Activated CD4-positive, alpha-beta T cell treated with anti-CD3 and anti-CD28 coated beads, Interleukin-2, amount 50 U/mL, for 48 hours (primary cell): Measurements from ENCODE around the gene NEU2.

Source experiments
- DNase-seq, 2 experiments: peaks; one replicate each; pipeline ENCODE4 v3.0.0-alpha.2; 2020

The NEU2 gene

DNA sequence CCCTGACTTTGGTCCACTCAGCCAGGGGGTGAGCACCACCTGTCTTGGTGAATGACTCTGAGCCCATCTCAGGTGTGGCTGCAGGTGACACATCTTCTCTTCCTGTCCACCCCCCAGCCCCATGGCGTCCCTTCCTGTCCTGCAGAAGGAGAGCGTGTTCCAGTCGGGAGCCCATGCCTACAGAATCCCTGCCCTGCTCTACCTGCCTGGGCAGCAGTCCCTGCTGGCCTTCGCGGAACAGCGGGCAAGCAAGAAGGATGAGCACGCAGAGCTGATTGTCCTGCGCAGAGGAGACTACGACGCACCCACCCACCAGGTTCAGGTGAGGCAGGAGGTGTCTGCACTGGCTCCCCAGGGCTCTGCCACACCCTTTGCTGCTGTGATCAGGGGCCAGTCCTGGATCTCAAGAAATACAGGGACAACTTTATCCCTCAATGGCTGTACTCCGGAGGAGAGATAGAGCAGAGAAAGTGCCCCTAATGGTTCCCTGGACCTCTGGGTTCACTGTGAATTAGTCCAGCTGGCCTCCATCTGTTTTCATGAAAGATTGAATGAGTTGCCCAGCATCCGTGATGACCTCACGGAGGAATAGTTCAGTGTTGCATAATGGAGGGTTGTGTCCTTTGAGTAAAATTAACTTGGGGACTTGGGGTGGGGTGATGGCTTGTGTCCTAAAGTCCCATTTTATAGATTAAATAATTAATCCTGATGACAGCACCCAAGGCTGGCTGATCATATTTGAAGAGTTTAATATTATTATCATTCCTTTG is at the start of gene NEU2:
TSS of gene NEU2 (plus strand) at position 122 of the 770 bp plus-strand sequence. CDS start at position 122, 0 bp downstream.
- DNase-seq = no peak

DNA sequence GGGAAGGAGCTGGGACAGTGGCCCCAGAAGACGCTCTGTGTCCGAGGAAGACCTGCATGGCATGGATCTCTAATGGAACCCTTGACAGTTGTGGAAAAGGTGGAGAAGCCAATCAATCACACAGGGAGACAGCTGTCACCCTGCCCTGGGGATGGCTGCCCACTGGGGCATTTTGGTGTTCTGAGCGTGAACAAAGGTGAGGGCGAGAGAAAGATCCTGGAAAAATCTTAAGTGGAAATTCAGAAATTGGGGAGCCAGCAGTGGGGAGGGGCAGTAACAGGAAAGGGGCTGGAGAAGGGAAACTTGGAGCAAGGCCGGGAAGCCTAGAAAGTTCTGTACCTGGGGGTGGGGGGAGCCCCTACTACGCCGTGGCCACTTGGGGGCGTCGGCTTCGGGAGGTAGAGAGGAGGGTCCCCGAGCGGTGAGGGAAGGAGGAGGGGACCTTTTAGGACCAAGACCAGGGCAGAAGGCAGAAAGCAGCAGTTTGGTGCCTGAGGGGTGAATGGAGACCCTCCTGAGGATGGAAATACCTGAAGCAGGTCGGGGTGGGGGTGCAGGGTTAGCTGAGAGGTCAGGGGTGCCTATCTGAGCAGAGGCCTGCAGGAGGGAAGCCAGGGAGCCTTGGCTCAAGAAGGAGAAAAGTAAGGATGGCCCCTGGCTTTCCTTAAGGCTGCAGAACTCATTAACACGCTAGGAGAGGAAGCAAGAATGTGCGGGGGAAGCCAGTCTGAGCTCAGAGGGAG is 49.4 kb upstream of the NEU2 start:
- no peak for DNase-seq

DNA sequence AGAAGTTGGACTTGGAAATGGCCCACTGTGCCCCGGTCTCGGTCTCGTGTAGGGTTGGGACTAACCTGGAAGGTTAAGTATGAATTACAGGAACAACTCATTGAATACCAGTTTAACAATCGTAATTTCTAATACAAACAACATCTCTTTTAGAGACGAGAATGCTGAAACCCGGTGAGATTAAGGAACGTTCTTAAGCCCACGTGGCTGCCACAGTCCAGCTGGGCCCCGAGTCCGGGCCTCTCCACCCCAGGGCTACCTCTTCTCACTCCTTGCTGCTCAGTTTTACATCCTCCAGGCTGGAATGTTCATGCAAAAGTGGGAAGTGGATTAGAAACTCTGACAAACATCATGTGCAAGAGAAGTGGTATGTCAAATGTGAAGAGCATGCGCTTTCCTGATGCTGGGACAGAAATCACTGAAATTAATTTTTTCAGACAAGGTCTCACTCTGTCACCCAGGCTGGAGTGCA is 48.8 kb upstream of the NEU2 start:
- DNase-seq = no peak

DNA sequence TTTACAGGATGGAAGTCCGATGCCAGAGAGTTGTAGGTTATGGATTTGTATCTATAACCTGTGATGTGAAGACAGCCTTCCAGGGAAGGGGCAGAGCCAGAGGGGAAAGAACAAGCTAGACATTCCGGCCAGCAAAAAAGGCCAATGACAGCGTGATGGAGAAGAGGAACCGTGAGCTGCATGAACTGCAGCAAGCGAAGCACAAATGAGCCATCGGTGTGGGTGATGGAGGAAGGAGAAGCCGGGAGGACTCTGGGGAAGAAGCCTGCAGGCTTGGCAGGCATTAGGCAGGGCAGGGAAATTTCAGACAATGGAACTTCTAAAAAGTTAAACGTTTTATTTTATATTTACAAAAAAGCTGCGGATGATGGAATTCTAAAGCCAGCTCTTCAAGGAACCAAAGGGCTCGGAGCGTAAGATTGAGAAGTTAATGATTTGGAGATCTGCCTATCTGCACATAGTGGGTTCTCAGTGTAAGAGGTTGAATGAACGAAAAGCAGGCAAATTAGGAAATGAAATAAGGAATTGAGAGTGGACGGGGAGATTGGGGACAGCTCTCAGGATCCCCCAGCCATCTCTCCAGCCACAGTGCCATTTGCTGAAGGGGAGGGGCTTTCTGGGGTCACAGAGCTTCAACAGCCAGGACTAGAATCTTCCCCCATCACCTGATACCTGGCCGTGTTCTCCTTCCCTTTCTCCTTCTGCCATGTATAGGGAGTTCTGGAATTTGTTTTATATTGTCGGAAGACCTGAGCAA is 47.8 kb upstream of the NEU2 start:
- DNase-seq = no peak

DNA sequence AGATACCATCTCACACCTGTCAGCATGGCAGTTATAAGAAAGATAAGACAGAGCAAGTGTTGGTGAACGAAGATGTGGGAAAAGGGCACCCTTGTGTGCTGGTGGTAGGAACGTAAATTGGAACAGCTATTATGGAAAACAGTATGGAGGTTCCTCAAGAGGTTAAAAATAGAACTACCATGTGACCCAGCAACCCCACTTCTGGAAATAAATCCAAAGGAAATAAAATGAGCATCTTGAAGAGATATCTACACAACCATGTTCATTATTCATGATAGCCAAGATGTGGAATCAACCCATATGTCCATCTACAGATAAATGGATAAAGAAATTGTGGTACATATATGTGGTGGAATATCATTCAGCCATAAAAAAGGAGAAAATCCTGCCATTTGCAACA is 46.3 kb upstream of the NEU2 start:
- no peak for DNase-seq

DNA sequence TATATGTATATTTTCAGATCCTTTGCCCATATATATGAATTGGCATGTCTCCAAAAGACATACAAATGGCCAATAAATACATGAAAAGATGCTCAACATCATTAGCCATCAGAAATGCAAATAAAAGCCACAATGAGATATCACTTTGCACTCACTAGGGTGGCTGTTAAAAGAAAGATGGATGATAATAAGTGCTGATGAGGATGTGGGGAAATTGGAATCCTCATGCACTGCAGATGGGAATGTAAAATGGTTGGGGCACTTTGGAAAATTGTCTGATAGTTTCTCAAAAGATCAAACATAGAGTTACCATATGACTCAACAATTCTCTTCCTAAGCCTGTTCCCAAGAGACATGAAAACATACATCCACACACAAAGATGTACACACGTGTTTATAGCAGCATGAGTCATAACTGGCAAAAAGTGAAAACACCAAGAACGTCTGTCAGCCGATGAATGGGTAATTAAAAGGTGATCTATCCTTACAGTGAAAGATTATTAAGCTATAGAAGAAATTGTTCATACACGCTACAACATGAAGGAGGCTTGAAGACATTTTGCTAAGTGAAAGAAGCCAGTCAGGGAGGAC is 39.1 kb upstream of the NEU2 start:
- no peak for DNase-seq

DNA sequence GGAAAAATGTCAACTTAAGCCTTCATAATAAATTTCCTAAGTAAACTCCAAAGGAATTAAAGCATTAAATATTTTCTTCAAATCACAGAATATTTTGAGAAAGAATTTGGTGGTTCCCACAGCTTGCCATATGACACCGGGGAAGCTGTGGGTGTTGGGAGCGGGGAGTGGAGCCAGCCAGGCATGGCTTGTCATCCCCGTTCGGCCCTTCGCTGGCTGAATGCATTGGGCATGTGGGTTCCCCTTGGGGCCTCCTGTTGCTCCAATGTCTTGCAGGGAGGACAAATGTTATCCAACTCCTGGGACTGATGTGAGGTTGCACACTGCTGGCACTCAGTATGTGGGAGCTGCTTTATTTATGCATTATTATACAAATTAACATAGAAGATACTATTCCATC is 38.0 kb upstream of the NEU2 start:
- DNase-seq = no peak

DNA sequence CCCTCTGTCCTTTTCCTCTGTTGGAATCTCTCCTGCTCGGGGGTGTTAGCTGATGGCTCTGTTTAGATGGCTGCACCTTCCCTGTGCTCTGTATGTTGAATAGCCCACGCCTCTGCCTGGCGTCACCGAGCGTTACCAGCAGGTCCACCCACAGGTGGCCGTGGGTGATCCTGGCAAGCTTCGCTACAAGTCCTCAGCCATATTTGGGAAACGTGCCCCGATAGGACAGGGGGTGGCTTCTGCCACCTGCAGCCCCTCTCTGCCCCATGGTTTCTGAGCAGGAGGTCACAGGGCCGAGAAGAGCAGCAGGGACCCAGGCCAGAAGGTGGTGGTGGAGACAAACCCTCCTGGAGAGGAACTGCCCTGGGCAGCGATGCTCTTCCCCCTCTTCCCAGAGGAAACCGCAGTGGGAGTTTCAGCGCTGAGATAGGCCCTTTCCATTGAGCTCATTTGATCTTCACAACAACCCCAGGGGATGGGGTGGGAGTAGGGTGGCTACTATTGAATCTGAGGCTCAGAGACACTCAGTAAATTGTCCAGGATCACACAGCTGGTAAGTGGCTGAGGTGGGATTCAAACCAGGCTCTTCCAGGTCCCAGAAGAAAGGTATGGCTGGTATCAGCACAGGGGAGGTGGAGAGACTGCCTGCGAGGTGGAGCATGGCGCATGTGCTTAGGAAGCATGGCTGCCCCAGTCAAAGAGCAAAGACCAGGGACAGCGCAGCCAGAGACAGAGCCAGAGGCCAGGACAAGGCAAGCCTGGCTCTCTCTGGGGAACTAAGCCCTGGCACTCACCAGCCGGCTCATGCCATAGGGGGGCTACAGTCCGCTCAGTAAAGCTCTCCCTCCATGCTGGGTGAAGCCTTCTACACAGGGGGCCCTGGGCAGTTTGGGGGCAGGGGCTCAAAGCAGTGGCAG is 34.5 kb upstream of the NEU2 start:
- DNase-seq = no peak

DNA sequence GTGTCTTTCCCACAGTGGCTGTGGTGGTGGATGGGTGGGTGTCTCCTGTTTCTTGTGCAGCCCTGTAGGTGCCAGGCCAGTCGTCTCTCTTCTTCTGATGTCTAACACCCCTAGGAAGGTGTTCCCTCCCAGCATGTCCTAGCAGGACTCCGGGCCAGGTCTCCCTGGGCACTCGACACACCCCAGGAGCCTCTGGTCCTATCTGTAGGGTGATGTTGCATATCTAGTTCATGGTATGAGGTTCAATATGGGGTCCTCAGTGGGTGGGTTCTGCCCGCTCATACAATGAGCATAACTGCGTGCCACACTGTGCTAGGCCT is 33.8 kb upstream of the NEU2 start:
- no peak for DNase-seq

DNA sequence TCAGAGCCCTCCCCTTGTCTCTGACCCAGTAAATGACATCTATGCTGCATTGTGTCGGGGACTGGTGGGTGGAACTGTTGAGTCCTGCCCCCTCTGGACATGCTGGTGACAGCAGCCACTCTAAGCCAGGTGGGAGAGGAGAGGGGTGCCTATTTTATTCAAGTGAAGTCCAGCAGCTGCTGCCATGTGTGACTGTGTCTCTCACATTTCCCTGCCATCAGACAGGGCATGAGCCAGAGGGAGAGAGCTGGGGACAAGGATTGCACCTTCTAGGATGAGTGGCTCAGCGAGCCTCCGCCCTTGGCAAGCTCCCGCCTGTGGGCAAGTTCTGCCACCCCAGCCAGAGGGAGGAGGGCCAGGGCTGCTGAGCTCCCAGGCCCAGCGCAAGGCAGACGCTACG is 33.1 kb upstream of the NEU2 start:
- no peak for DNase-seq

DNA sequence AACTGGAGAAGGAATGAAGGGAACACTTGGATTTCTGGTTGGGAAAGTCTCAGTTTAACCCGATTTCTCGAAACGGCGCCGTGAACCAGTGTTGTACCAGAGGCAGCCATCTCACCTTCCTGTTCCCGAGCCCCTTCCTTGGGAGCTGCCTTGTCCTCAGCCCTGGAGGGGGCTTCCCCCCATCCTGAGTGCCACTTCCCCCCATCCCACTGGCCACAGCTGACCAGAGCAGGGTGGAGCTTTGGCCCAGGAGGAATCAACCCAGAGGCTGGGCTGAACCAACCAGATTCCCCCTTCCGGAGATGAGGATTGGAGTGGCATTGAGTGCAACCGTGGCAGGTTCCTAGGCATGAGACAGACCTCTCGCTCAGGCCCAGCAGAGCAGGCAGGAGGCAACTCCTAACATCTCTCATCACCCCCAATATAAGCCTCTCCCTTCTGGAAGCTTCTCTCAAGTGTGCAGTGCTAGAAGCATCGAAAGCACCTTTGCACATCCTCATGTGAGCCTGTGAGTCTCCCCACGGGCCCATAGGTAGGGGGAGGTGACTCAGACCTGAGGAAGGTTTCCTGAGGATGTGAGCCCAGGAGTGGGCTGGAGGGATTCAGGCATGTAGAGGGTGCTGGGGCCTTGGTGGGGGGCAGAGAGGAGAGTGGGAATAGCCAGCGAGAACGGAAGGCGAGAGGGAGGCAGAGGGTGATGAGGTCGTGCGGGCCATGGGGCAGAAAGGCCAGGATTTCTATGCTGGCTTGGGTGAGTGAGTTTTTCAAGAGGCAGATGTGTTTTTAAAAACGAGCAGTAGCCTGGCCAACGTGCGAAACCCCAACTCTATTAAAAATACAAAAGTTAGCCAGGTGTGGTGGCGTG is 31.4 kb upstream of the NEU2 start:
- no peak for DNase-seq

DNA sequence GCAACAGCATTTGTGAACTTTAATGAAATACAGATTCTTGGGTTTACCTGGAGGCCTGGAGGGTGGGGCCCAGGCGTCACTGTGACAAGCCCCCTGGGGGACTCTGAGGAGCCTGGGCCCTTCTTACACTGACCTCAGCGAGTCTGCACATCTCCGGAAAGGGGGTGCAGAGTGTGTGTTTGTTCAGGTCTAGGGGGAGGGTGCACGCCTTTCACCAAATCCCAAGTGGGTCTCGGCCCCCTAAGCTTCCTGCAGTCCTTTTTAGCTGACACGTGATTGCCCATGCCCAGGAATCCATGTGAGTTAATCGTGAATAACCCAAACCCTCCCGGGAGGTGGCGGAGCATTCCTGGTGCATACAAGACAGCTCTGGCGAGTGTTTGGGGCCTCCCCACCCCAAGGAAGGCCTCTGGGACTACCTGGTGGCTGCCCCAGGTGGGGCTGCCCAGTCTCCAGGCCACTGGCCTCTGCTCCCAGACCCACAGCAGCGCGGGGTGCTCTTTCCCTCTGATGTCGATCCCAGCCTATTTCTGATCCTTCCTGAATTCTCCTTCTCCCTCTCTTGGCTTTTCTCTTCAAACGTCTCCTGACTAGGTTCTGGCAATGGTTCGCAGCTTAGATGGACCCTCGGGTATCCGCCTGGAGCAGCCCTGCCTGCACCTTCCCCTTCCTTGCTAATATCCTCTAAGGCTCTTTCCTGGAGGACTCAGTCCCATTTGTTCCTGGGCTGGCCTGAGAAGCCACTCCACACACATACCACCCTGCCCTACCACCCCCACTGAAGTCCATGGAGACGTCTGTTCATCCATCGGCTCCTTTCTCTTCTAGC is 29.4 kb upstream of the NEU2 start:
- DNase-seq = no peak

DNA sequence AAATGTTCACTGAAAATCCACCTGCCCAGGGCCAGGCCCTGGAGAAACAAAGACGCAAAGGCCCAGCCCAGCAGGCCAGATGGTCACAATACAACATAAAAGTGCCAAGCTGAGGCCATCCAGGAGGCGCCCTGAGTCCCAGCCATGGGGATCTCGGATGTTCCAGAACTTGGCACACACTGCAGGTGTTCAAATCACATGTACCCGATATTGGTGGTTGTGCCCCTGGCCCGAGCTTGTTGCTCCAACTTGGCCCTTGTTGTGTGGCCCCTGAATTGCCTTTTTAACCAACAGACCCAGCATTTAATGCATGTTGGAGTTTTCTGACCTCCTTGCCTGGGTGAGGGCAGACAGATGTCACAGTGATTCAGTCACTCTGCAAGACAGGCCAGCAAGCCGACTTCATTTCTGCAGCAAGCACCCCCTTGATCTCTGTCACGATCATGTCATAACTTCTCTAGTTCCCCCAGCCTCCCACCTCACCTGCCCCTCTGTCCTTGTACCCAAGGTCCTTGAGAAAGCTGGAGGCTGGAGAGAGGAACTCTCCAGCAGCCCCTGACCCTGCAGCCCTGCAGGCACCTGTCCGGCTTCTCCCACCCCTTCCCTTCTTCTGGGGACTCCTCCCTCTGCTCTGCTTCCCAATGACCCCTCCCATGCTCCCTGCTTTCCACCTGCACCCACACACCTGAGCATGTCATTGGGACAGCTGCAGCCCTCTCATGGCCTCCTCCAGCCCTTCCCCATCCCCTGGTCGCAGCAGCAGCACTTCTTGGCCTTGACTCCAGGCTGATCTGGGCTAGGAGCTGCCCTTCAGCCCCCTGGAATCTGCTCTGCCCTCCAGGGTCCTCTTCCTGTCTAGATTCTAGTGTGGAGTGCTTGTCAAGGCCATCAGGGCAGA is 28.6 kb upstream of the NEU2 start:
- DNase-seq = no peak

DNA sequence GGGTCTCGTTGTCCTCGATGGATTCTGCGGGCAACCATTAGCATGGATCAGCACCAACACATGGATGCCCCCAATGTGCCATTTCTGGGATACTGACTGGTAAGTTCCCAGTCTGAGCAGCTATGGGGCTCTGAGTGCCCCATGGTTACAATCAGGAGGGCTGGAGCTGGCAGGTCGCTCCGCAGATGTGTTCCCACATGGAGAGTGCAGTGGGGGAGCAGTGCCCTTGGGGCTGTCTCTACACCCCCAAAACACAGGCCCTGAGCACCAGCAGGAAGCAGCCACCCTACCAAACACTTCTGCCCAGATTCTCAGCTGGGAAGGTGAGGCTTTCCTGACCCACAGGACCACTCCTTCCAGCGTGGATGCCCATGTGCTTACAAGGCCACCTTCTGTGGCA is 27.4 kb upstream of the NEU2 start:
- no peak for DNase-seq

DNA sequence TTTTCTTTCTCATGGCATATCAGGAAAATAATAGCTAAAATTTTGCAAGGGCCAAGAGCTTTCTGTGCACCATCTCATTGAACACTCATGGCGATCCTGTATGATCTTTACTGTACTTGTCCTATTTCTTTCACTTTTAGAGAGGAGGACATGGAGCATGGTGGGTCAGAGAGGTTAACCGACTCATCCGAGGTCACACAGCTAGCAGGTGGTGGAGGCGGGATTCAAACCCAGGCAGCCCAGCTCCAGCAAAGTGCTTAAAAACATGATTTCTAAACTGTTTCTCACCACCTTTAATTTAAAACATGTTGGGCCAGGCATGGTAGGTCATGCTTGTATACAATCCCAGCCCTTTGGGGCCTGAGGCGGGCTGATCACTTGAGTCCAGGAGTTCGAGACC is 25.8 kb upstream of the NEU2 start:
- DNase-seq = no peak

DNA sequence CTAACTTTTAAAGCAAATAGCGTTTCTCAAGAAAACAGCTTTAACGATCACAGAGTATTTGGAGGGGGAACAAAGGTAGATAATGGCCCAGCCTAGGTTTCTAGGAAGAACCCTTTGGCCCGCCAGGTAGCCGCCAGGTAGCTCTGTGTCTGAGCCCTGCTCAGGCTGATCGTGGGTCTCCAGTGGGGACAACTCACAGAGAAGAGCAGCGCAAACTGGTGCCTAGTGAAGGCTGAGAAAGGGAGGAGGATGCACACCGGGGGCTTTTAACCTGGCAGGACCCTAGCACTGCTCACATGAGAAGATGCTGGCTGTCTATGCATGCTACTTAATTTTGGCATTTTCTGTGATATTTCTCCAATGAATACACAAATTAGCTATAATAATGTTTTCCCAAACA is 25.2 kb upstream of the NEU2 start:
- no peak for DNase-seq

DNA sequence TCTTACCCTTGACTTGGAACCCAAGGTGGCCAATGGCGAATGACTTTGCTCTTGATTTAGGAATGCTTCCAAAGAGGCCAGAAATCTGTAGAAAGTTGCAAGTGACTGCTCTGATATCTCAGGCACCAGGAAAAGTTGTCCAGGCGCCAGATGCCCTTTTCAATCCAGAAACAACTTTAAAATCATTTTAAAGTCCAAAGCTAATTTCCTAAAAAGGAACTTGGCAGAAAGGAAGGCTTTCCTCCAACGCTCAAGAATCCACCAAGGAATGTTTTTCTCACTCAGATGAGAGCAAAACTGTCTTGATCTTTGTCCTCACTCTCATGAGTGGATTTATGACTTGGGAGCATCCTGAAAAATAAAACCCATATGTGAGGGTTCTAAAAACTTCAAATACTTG is 24.7 kb upstream of the NEU2 start:
- no peak for DNase-seq

DNA sequence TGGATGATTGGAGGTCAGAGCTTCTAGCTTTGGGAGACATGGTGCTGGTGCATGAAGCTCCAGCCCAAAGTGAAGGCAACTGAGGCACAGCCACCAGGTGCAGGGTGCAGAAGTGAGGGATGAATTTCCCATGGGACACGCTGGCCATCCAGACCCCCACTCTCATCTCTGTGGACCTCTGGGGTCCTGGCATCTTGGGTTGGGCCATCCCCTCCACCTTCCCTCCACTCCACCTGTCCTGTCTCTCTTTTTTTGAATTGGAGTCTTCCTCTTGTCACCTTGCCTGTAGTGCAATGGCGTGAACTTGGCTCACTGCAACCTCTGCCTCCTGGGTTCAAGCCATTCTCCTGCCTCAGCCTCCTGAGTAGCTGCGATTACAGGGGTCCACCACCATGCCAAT is 22.8 kb upstream of the NEU2 start:
- no peak for DNase-seq

DNA sequence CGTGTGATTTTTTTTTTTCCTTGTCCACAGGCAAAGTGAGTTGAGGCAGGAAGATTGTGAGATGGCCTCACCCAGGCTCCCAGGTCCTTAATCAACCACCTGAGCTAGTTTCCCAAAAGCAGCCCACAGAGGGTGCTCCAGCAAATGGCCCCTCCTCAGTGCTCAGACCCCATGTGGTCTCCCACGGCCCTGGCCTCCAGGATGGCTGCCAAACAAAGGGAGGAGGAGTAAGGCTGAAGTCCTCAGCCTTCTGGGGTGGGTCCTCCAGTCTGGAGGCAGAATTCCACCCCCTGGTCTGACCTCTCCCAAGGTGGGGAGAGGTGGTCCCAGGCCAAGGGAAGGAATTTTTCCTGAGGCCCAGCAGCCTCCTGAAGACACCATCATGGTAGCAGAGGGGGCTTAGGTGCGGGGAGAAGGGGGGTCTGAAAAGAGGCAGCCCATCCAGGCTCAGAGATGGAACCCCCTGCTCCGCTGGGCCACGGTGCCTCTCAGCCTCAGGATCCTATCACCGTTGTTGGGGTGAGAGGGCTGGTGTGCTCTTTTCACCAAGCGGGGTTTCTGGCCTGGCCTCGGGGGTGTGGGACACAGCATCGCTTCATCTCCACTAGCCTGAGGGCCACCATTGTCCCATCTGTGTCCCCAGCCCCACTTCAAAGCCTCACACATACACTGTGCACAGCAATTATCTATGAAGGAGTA is 21.8 kb upstream of the NEU2 start:
- DNase-seq = no peak
